HepG2 (cell line): ENCODE measurements around the gene ABHD6. TPM values are rescaled to one million over a fixed set of nuclear protein-coding genes. Genes with fewer than 3 reads are reported as not detected.

Experiments used
- ARID4A ChIP-seq: sonication (generic); formaldehyde crosslinking; IDR thresholded peaks from 2 replicates; pipeline ENCODE4 v1.5.0; 2020; ENCODE audit warnings: mild to moderate bottlenecking, missing genetic modification reagents, borderline replicate concordance
- GATAD1 ChIP-seq: IDR thresholded peaks from 2 replicates; pipeline ENCODE4 v1.6.1; 2016; ENCODE audit warnings: missing genetic modification reagents, missing compliant biosample characterization
- GLMP ChIP-seq: sonication (generic); formaldehyde crosslinking; IDR thresholded peaks from 2 replicates; pipeline ENCODE4 v1.9.0; 2021; ENCODE audit warnings: missing genetic modification reagents, mild to moderate bottlenecking, borderline replicate concordance
- HNRNPK ChIP-seq: fragments of 200-400 bp; formaldehyde crosslinking; IDR thresholded peaks from 2 replicates; pipeline ENCODE4 v1.6.1; 2018; ENCODE audit warnings: low read length, low read depth, moderate library complexity, mild to moderate bottlenecking; ENCODE audit not compliant: poor library complexity, severe bottlenecking
- IKZF1 ChIP-seq: fragments of 450-650 bp; IDR thresholded peaks from 2 replicates; pipeline ENCODE4 v1.7.1; 2016
- NFYC ChIP-seq: IDR thresholded peaks from 2 replicates; pipeline ENCODE4 v1.6.1; 2016; ENCODE audit warnings: missing genetic modification reagents, missing compliant biosample characterization
- NR3C1 ChIP-seq: sonication (generic); formaldehyde crosslinking; IDR thresholded peaks from 2 replicates; pipeline ENCODE4 v1.4.0; 2020; ENCODE audit warnings: missing genetic modification reagents
- POLR2AphosphoS5 ChIP-seq: IDR thresholded peaks from 2 replicates; pipeline ENCODE4 v1.6.1; 2012; ENCODE audit warnings: low read depth, low read length
- THAP7 ChIP-seq: sonication (generic); formaldehyde crosslinking; IDR thresholded peaks from 2 replicates; pipeline ENCODE4 v1.8.1; 2023; ENCODE audit warnings: mild to moderate bottlenecking, missing genetic modification reagents
- TIGD3 ChIP-seq: sonication (generic); formaldehyde crosslinking; IDR thresholded peaks from 2 replicates; pipeline ENCODE4 v1.5.1; 2020; ENCODE audit warnings: mild to moderate bottlenecking, missing genetic modification reagents, borderline replicate concordance
- ZBTB49 ChIP-seq: sonication (generic); formaldehyde crosslinking; IDR thresholded peaks from 2 replicates; pipeline ENCODE4 v1.4.0; 2020; ENCODE audit warnings: missing genetic modification reagents, borderline replicate concordance
- ZNF460 ChIP-seq: sonication (generic); formaldehyde crosslinking; IDR thresholded peaks from 2 replicates; pipeline ENCODE4 v1.5.1; 2020; ENCODE audit warnings: missing genetic modification reagents, mild to moderate bottlenecking, borderline replicate concordance
- ZNF556 ChIP-seq: sonication (generic); formaldehyde crosslinking; IDR thresholded peaks from 2 replicates; pipeline ENCODE4 v1.4.0; 2020; ENCODE audit warnings: mild to moderate bottlenecking, missing genetic modification reagents, borderline replicate concordance
- ZNF577 ChIP-seq: sonication (generic); formaldehyde crosslinking; IDR thresholded peaks from 2 replicates; pipeline ENCODE4 v1.4.0; 2020; ENCODE audit warnings: mild to moderate bottlenecking, low read depth, missing genetic modification reagents, borderline replicate concordance
- ZNF713 ChIP-seq: sonication (generic); formaldehyde crosslinking; IDR thresholded peaks from 2 replicates; pipeline ENCODE4 v1.4.0; 2020; ENCODE audit warnings: mild to moderate bottlenecking, missing genetic modification reagents
- ZNF737 ChIP-seq: sonication (generic); formaldehyde crosslinking; IDR thresholded peaks from 2 replicates; pipeline ENCODE4 v1.5.0; 2020; ENCODE audit warnings: missing genetic modification reagents, mild to moderate bottlenecking, borderline replicate concordance
- ZNF766 ChIP-seq: sonication (generic); formaldehyde crosslinking; IDR thresholded peaks from 2 replicates; pipeline ENCODE4 v1.5.0; 2020; ENCODE audit warnings: missing genetic modification reagents, borderline replicate concordance
- ZSCAN30 ChIP-seq: sonication (generic); formaldehyde crosslinking; IDR thresholded peaks from 2 replicates; pipeline ENCODE4 v1.5.0; 2020; ENCODE audit warnings: mild to moderate bottlenecking, missing genetic modification reagents
- ZZZ3 ChIP-seq: sonication (generic); formaldehyde crosslinking; IDR thresholded peaks from 2 replicates; pipeline ENCODE4 v1.4.0; 2020; ENCODE audit warnings: missing genetic modification reagents, mild to moderate bottlenecking, borderline replicate concordance
- polyA plus RNA-seq, 8 experiments: library from polyadenylated mRNA; depleted of rRNA in 3 of 8; stranded (reverse) in 7 of 8; unstranded in 1 of 8; fragments of >200 nt; fragmentation: Illumina TruSeq in 4 of 8; extraction: Trizol in 4 of 8; gene quantifications; 2 replicates each; pipeline versions ENCODE4 v1.2.1 to v1.2.3, GENCODE V29; 2011 to 2016; ENCODE audit warnings: low read depth in 4 of 8, missing spikeins in 1 of 8, mixed read lengths in 1 of 8; ENCODE audit not compliant: insufficient read depth in 1 of 8
- total RNA-seq, 5 experiments: library from RNA; depleted of rRNA; stranded (reverse); fragments of >200 nt; fragmentation: Illumina TruSeq; extraction: Trizol; gene quantifications; 2 replicates each; pipeline ENCODE4 v1.2.3, GENCODE V29; 2016; ENCODE audit warnings: low read depth in 1 of 5

Gene ABHD6
- total and polyA plus RNA-seq, 2 of the 13 experiments (the other 11 are each of a cell fraction or from before 2014, with no cell fraction given): 9.0 to 17.2 TPM

- no peak for TF ChIP-seq ZBTB49 (CRISPR knock-in tag)
- TF ChIP-seq GLMP (CRISPR knock-in tag): no peak
- TF ChIP-seq ZSCAN30 (CRISPR knock-in tag): no peak; the same call in 1 of the 2 replicates
- TF ChIP-seq ARID4A (CRISPR knock-in tag): peak; percentile 81
- TF ChIP-seq THAP7 (CRISPR knock-in tag): no peak
- TF ChIP-seq TIGD3: peak; percentile 60; the same call in 1 of the 2 replicates
- TF ChIP-seq ZNF577: no peak
- peak; percentile 55; the same call in 1 of the 2 replicates for TF ChIP-seq NFYC (CRISPR knock-in tag)
- TF ChIP-seq ZNF556 (CRISPR knock-in tag): peak; percentile 28; the same call in 1 of the 2 replicates
- no peak for TF ChIP-seq IKZF1
- no peak for TF ChIP-seq ZNF460 (CRISPR knock-in tag)
- TF ChIP-seq GATAD1 (CRISPR knock-in tag): peak; percentile 98
- no peak; the same call in 1 of the 2 replicates for TF ChIP-seq ZZZ3
- TF ChIP-seq POLR2AphosphoS5: peak; percentile 68
- TF ChIP-seq ZNF766 (CRISPR knock-in tag): no peak; the same call in 1 of the 2 replicates
- TF ChIP-seq ZNF737: no peak
- no peak for TF ChIP-seq HNRNPK
- TF ChIP-seq ZNF713: no peak
- no peak for TF ChIP-seq NR3C1 (CRISPR knock-in tag)
These were observed 68.5 kb downstream of the ABHD6 start, which contains the start of the genes HTD2 and RPP14 (continued) for GRCh38 chr3:58305882-58306711.
